Mononuclear cell (primary cell): Measurements from ENCODE around the gene MCM8. TPM values are rescaled to one million over a fixed set of nuclear protein-coding genes. Genes with fewer than 3 reads are reported as not detected.
"Not testable (repeated sequence)": the region's sequence is repeated elsewhere in the genome, so short reads cannot be mapped to it uniquely, and the experiment has no call there.

Source experiments
- H3K27me3 ChIP-seq: 2 replicates; pipeline ENCODE4 v1.6.0; 2011; ENCODE audit warnings: low read length, control low read depth; ENCODE audit not compliant: insufficient read depth
- H3K4me1 ChIP-seq: 2 replicates; pipeline ENCODE4 v1.5.1; 2011; ENCODE audit warnings: mild to moderate bottlenecking, low read length, control low read depth; ENCODE audit not compliant: insufficient read depth
- H3K4me3 ChIP-seq: 2 replicates; pipeline ENCODE4 v1.5.1; 2011; ENCODE audit warnings: mild to moderate bottlenecking, low read length, moderate library complexity
- H3K9me3 ChIP-seq: 2 replicates; pipeline ENCODE4 v1.5.1; 2011; ENCODE audit warnings: low read depth, mild to moderate bottlenecking, control low read depth, low read length
- total RNA-seq: library from RNA; depleted of rRNA; stranded (reverse); fragments of >200 nt; gene quantifications from one replicate; pipeline ENCODE4 v1.2.3, GENCODE V29; 2012

MCM8 gene
- total RNA-seq, 1 donor, result 2.0 TPM

- no peaks in the 10 kb centered on the region for H3K27me3 ChIP-seq
- no peak overlapping the region for H3K4me3 ChIP-seq
- no peaks in the 10 kb centered on the region for H3K9me3 ChIP-seq
- peaks cover 45% of the 10 kb centered on the region for H3K4me1 ChIP-seq
Measured at GRCh38 chr20:6007529-6008103, 57.2 kb downstream of the MCM8 start.

- H3K4me1 ChIP-seq, result peaks cover 45% of the 10 kb centered on the region
- no peak overlapping the region for H3K4me3 ChIP-seq
- H3K9me3 ChIP-seq, result no peaks in the 10 kb centered on the region
- no peaks in the 10 kb centered on the region for H3K27me3 ChIP-seq
Measured at GRCh38 chr20:6008254-6008653, 57.8 kb downstream of the MCM8 start.

- Histone ChIP-seq H3K9me3 (no peaks in the 10 kb centered on the region), H3K27me3 (no peaks in the 10 kb centered on the region), H3K4me3 (no peak overlapping the region), H3K4me1 (peaks cover 37% of the 10 kb centered on the region)
Measured at GRCh38 chr20:6012179-6012578, 61.7 kb downstream of the MCM8 start.

GRCh38 chr20:6014017-6014416, 63.6 kb downstream of the MCM8 start:
- no peak overlapping the region for H3K4me3 ChIP-seq
- no peaks in the 10 kb centered on the region for H3K9me3 ChIP-seq
- H3K27me3 ChIP-seq, result no peaks in the 10 kb centered on the region
- peaks cover 19% of the 10 kb centered on the region for H3K4me1 ChIP-seq

DNA sequence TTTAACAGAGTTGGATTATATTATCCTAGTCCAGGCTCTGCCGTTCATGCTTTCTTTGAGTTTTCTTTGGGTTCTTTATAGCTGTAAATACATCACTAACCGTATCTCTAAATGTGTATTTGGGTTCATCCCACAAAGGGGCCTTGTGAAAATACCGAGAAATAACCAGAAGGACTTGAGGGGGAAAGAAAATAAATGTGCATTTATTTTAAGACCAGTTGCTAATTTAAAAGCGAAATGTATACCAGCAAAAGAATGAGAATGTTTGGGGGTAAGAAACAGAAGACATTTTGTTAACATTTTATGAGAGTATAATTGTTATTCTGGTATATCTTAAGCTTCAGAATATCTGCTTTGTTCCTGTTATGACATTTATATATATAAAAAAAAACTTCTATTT, 64.5 kb downstream of the MCM8 start:
- H3K27me3 ChIP-seq, result no peaks in the 10 kb centered on the region
- peaks cover 9% of the 10 kb centered on the region for H3K4me1 ChIP-seq
- no peaks in the 10 kb centered on the region for H3K9me3 ChIP-seq
- no peak overlapping the region for H3K4me3 ChIP-seq

DNA sequence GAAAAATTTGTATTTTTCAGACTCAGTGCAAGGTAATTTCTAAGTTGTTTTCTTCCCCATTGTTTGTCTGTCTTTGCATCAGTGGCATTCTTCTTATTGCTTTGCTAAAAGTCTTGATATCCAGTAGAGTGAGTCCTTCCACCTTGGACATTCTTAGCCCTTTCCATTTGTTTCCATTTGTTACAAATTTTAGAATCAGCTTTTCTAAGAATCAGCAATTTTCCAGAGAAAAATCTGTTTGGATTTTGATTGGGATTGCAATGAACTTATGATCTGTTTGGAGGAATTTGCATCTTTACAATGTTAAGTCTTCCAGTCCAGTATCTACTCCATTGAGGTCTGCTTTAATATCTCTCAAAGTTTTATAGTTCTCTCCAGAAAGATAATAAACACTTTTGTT, 67.0 kb downstream of the MCM8 start:
- Histone ChIP-seq H3K27me3 (no peaks in the 10 kb centered on the region), H3K4me3 (no peak overlapping the region), H3K4me1 (no peaks in the 10 kb centered on the region), H3K9me3 (no peaks in the 10 kb centered on the region)

- Histone ChIP-seq H3K4me3 (no peak overlapping the region), H3K9me3 (no peaks in the 10 kb centered on the region), H3K27me3 (no peaks in the 10 kb centered on the region), H3K4me1 (no peaks in the 10 kb centered on the region)
Measured at GRCh38 chr20:6017880-6018279, 67.4 kb downstream of the MCM8 start.

- no peaks in the 10 kb centered on the region for H3K9me3 ChIP-seq
- no peaks in the 10 kb centered on the region for H3K27me3 ChIP-seq
Measured at GRCh38 chr20:6024768-6025167, 74.3 kb downstream of the MCM8 start.

DNA sequence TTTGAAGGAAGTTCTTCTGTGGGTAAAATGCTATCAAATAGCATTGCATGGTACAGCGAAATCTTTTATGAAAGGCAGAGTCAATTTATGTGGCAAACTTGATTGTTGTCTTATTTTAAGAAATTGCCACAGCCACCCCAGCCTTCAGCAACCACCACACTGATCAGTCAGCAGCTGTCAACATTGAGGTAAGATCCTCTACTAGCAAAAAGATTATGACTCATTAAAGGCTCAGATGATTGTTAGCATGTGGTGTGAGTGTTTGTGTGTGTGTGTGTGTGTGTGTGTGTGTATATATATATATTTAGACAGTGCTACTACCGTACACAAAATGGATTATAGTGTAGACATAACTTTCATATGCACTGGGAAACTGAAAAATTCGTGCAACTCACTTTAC, 75.6 kb downstream of the MCM8 start:
- Histone ChIP-seq H3K4me3 (no peak overlapping the region), H3K9me3 (no peaks in the 10 kb centered on the region), H3K27me3 (no peaks in the 10 kb centered on the region), H3K4me1 (no peaks in the 10 kb centered on the region)

More at GRCh38 chr20:6024768-6025167, 74.3 kb downstream of the MCM8 start:
- no peak overlapping the region for H3K4me3 ChIP-seq
- H3K4me1 ChIP-seq, result no peaks in the 10 kb centered on the region

DNA sequence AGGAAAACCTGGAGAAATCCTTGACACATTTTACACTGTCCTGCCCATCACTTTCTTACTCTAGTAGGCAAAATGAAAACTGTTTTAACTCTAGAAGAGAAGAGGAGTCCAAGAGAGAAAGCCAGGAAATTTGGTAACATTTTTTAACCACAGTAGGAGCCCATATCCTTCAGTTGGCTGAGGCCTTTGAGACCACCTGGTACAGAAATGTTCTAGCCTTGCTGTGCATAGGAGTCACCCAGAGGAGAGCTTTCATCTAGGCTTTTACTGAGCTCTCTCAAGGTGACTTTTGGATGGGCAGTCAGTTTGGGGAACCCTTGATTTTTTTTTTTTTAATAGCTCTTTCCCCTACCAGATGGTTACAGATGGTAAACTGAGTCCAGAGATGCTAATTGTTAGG, 78.4 kb downstream of the MCM8 start:
- Histone ChIP-seq H3K4me3 (no peak overlapping the region), H3K9me3 (no peaks in the 10 kb centered on the region), H3K27me3 (no peaks in the 10 kb centered on the region), H3K4me1 (no peaks in the 10 kb centered on the region)

- Histone ChIP-seq H3K4me3 (no peak overlapping the region), H3K4me1 (no peaks in the 10 kb centered on the region), H3K9me3 (no peaks in the 10 kb centered on the region), H3K27me3 (no peaks in the 10 kb centered on the region)
Measured at GRCh38 chr20:6029538-6029937, 79.1 kb downstream of the MCM8 start.

DNA sequence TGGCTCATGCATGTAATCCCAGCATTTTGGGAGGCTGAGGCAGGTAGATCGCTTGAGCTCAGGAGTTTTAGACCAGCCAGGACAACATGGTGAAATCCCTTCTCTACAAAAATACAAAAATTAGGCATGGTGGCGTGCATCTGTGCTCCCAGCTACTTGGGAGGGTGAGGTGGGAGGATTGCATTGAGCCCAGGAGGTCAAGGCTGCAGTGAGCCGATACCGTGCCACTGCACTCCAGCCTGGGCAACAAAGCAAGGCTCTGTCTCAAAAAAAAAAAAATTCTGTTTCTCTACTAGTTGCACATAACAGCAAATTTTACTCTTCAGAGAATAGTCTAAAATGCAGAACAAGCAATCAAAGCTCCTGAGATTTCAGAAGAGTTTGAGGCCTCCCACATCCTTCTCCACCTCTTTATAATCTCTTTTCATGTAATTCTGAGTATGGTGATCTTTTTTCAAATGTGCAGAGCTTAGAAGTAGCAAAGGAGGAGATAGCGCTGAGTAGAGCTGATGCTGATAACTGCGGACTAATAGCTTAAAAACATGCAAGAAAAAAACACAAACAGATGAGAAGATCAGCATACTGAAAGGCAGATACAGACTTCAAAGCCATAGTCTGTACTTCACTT, 80.1 kb downstream of the MCM8 start:
- Histone ChIP-seq H3K4me1 (no peaks in the 10 kb centered on the region), H3K9me3 (no peaks in the 10 kb centered on the region), H3K4me3 (no peak overlapping the region), H3K27me3 (no peaks in the 10 kb centered on the region)

- not testable (repeated sequence) for H3K4me1 ChIP-seq, H3K27me3 ChIP-seq, H3K9me3 ChIP-seq, H3K4me3 ChIP-seq
Measured at GRCh38 chr20:6032907-6033306, 82.5 kb downstream of the MCM8 start.

GRCh38 chr20:6034134-6034969, 83.9 kb downstream of the MCM8 start:
- Histone ChIP-seq H3K9me3 (no peaks in the 10 kb centered on the region), H3K4me1 (no peaks in the 10 kb centered on the region), H3K27me3 (no peaks in the 10 kb centered on the region), H3K4me3 (no peak overlapping the region)

- Histone ChIP-seq H3K4me1 (no peaks in the 10 kb centered on the region), H3K4me3 (no peak overlapping the region), H3K9me3 (no peaks in the 10 kb centered on the region), H3K27me3 (no peaks in the 10 kb centered on the region)
Measured at GRCh38 chr20:6036213-6036612, 85.8 kb downstream of the MCM8 start.
